Neutrophil (primary cell): ENCODE data around the gene KIF14.

Experiments
- H3K27ac ChIP-seq: fragments of 200-600 bp; sonication (generic); 2 replicates; pipeline ENCODE4 v1.5.1; 2016; ENCODE audit warnings: mild to moderate bottlenecking, moderate library complexity
- H3K27me3 ChIP-seq: fragments of 200-600 bp; sonication (generic); 2 replicates; pipeline ENCODE4 v1.6.0; 2016; ENCODE audit warnings: mild to moderate bottlenecking
- H3K36me3 ChIP-seq: fragments of 200-600 bp; sonication (generic); 2 replicates; pipeline ENCODE4 v1.5.1; 2017
- H3K4me1 ChIP-seq, 2 experiments: fragments of 200-600 bp in 1 of 2; sonication (generic) in 1 of 2; 1 replicate in 1 of 2; 2 replicates in 1 of 2; pipeline versions ENCODE4 v1.5.1 to v1.6.1; 2013 to 2016; ENCODE audit warnings: low read depth in 1 of 2, low read length in 1 of 2, mild to moderate bottlenecking in 1 of 2, moderate library complexity in 1 of 2; ENCODE audit not compliant: control insufficient read depth in 1 of 2, insufficient read depth in 1 of 2
- H3K4me3 ChIP-seq, 2 experiments: fragments of 200-600 bp in 1 of 2; sonication (generic) in 1 of 2; 1 replicate in 1 of 2; 2 replicates in 1 of 2; pipeline ENCODE4 v1.5.1; 2013 to 2016; ENCODE audit warnings: low read depth in 1 of 2, low read length in 1 of 2, mild to moderate bottlenecking in 1 of 2, moderate library complexity in 1 of 2
- H3K9me3 ChIP-seq: fragments of 200-600 bp; sonication (generic); 2 replicates; pipeline ENCODE4 v1.5.1; 2016
- TF ChIP-seq, protein P1 (sequence below): fragments of 200-600 bp; sonication (generic); IDR thresholded peaks from 2 replicates; pipeline ENCODE4 v1.5.1; 2016; ENCODE audit warnings: antibody characterized with exemption

Gene KIF14

DNA sequence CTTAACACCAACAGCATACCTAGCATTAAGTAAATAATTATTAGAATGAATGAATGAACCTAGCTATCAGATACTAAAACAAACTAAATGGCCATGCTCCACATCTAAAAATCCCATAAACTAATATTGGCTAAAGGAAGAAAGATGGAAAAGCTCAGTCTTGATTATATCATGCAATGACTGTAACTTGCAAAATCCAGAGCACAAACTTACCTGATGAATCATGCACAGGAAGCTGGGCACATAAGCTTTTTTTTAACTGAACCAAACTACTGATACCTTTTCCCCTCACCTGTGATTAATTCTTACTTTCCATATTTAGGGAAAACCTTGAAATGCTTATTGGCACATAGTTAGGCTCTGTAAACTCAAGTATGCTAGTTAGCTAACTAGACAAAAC, 70.2 kb downstream of the KIF14 start:
- H3K4me1 ChIP-seq, result no peaks in the 10 kb centered on the region
- H3K27me3 ChIP-seq, result no peaks in the 10 kb centered on the region
- peaks cover 22% of the 10 kb centered on the region for H3K36me3 ChIP-seq
- TF ChIP-seq, protein P1, sequence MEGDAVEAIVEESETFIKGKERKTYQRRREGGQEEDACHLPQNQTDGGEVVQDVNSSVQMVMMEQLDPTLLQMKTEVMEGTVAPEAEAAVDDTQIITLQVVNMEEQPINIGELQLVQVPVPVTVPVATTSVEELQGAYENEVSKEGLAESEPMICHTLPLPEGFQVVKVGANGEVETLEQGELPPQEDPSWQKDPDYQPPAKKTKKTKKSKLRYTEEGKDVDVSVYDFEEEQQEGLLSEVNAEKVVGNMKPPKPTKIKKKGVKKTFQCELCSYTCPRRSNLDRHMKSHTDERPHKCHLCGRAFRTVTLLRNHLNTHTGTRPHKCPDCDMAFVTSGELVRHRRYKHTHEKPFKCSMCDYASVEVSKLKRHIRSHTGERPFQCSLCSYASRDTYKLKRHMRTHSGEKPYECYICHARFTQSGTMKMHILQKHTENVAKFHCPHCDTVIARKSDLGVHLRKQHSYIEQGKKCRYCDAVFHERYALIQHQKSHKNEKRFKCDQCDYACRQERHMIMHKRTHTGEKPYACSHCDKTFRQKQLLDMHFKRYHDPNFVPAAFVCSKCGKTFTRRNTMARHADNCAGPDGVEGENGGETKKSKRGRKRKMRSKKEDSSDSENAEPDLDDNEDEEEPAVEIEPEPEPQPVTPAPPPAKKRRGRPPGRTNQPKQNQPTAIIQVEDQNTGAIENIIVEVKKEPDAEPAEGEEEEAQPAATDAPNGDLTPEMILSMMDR, result no peak
- no peak overlapping the region for H3K4me3 ChIP-seq
- no peak overlapping the region for H3K27ac ChIP-seq
- no peaks in the 10 kb centered on the region for H3K9me3 ChIP-seq

DNA sequence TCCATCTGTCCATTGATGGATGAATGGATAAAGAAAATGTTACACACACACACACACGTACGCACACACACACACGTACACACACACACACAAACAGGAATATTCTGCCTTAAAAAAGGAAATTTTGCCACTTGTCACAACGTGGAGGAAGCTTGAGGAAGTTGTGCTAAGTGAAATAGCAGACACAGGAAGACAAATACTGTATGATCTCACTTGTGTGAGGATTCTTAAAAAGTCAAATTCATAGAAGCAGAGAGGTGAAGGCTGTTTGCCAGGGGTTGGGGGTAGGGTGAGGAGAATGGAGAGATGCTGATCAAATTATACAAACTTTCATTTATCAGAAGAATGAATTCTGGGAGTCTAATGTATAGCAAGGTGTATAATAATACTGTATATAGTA, 73.2 kb downstream of the KIF14 start:
- Histone ChIP-seq H3K4me1 (no peaks in the 10 kb centered on the region), H3K36me3 (peaks cover 4% of the 10 kb centered on the region), H3K9me3 (no peaks in the 10 kb centered on the region), H3K27ac (no peak overlapping the region), H3K27me3 (no peaks in the 10 kb centered on the region), H3K4me3 (no peak overlapping the region)
- TF ChIP-seq, protein P1, result no peak

DNA sequence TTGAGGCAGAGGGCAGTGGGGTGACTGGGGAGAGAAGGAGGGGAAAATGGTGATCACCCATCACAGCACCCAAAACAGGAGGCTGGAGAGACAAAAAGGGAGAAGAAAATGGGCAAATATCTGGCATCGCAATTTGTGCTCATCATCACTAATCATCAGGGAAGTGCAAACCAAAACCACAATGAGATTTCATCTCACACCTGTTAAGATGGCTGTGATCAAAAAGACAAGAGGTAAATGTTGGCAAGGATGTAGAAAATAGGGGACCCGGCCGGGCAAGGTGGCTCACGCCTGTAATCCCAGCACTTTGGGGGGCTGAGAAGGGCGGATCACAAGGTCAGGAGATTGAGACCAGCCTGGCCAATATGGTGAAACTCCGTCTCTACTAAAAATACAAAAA, 74.0 kb downstream of the KIF14 start:
- H3K27me3 ChIP-seq, result no peaks in the 10 kb centered on the region
- TF ChIP-seq, protein P1, result no peak
- peaks cover 4% of the 10 kb centered on the region for H3K36me3 ChIP-seq
- no peak overlapping the region for H3K4me3 ChIP-seq
- H3K27ac ChIP-seq, result no peak overlapping the region
- no peaks in the 10 kb centered on the region for H3K4me1 ChIP-seq
- H3K9me3 ChIP-seq, result no peaks in the 10 kb centered on the region

DNA sequence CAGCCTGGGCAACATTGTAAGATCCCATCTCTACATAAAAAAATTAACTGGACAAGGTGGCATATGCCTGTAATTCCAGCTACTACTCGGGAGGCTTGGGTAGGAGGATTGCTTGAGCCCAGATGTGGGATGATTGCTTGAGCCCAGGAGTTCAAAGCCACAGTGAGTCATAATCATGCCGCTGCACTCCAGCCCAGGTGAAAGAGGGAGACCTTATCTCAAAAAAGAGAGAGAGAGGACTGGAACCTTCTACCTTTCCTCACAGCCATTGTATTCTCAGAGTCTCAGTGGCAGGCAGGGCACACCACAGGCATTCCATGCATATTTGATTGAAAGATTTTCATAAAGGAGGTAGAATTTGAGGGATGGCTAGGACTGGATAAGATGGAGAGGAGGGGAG, 78.4 kb downstream of the KIF14 start:
- H3K27me3 ChIP-seq, result no peaks in the 10 kb centered on the region
- TF ChIP-seq, protein P1, result no peak
- H3K4me1 ChIP-seq, result no peaks in the 10 kb centered on the region
- no peak overlapping the region for H3K27ac ChIP-seq
- H3K4me3 ChIP-seq, result no peak overlapping the region
- no peaks in the 10 kb centered on the region for H3K36me3 ChIP-seq
- no peaks in the 10 kb centered on the region for H3K9me3 ChIP-seq

DNA sequence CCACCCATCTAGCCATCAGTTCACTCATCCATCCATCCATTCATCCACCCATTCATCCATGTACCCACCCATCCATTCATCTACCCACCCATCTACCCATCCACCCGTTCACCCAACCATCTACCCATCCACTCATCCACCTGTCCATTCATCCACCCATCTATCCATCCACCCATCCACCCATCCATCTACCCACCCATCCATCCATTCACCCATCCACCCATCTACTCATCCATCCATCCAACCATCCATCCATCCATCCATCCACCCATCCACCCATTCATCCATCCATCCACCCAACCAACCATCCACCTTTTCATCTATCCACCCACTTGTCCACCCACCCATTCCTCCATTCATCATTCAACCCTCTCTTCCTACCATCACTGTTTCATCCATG, 80.3 kb downstream of the KIF14 start:
- Histone ChIP-seq H3K27ac (no peak overlapping the region), H3K4me3 (no peak overlapping the region), H3K36me3 (no peaks in the 10 kb centered on the region), H3K27me3 (no peaks in the 10 kb centered on the region), H3K4me1 (no peaks in the 10 kb centered on the region), H3K9me3 (no peaks in the 10 kb centered on the region)
- TF ChIP-seq, protein P1, result no peak

DNA sequence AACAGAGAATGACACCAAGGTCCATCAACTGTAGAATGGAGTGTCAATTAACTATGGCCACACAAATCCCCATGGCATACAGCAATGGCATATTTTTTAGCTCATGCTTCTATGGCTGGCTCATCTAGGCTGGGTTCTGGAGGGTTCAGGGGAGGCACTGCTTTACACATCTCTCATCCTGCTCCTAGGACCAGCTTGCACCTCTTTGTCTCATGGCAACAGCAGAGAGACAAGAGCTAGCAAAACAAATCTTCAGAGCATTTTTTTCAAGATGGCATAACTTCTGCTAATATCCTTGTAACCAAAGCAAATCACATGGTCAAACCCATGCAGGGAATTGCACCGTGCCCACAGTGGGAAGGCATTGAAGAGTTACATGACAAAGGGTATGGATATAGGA, 82.4 kb downstream of the KIF14 start:
- no peaks in the 10 kb centered on the region for H3K27me3 ChIP-seq
- no peak overlapping the region for H3K4me3 ChIP-seq
- H3K36me3 ChIP-seq, result no peaks in the 10 kb centered on the region
- H3K27ac ChIP-seq, result no peak overlapping the region
- H3K9me3 ChIP-seq, result no peaks in the 10 kb centered on the region
- no peaks in the 10 kb centered on the region for H3K4me1 ChIP-seq
- TF ChIP-seq, protein P1, result no peak
